ENCODE results near the gene HS6ST3.
"Not testable (repeated sequence)": the region's sequence is repeated elsewhere in the genome, so short reads cannot be mapped to it uniquely, and the experiment has no call there.

The HS6ST3 gene

DNA sequence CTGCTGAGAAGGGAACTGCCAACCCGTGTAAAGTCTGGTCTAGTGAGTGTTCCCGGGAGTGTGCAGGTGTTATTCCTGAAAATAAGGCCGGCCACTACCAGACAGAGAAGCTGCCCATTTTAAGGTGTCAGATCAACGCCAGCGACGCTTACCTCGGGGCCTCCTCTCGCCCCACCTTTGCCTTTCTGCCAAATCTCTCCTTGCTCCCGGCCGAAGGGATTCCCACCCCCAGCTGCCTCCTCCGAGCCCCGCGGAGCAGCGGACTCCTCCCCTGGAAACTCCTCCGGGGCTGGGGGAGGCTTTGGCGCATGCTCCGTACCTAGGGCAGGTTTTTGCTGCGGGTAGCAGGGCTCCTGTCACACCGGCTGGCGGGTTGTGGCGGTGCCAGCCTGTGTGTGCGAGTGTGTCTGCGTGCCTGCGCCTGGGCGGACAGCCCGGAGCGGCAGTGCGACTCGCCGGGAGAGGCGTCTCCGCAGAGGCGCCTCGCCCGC lies at the start of gene HS6ST3:
HS6ST3 (plus strand) TSS at position 359 of the 491 bp plus-strand sequence.
- DNase-seq (ENCODE audit: low read depth in 3 of 3) = no peak

DNA sequence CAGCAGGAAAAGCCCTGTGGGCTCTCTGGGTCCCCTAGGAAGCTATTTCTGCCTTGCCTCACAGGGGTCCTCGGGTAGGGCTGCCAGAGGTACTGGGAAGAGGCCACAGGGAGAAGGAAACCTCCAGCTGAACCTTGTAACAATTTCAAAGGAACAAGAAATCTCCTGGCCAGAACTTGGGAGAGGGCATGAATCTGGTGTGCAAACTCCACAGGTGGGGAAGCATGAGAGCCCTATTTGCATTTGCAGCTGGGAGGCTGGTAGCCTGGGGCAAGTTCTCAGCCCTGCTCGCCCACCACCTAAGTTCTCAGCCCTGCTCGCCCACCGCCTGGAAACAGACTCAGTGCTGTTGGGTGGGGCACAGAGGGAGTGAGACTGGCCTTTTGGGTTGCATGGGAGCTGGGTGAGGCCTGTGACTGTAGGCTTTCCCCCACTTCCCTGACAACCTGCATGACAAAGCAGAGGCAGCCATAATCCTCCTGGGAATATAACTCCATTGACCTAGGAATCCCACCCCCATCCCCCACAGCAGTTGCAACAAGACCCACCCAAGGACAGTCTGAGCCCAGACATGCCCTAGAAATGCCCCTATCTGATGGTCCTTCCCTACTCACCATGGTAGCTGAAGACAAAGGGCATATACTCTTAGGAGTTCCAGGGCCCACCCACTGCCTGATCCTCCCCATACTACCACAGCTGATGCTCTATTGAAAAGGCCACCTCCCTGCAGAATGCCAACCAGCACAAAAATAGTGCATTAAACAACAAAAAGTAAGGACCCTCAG lies 48.4 kb upstream of the HS6ST3 start:
- DNase-seq (ENCODE audit: low read depth in 3 of 3) = no peak

DNA sequence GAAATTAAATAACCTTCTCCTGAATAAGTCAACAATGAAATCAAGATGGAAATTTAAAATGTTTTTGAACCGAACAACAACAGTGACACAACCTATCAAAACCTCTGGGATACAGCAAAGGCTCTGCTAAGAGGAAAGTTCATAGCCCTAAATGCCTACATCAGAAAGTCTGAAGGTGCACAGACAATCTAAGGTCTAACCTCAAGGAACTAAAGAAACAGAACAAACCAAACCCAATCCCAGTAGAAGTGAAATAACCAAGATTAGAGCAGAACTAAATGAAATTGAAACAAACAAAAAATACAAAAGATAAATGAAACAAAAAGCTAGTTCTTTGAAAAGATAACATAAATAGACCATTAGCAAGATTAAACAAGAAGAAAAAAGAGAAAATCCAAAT lies 45.7 kb upstream of the HS6ST3 start:
- no peak for DNase-seq (ENCODE audit: low read depth in 3 of 3)

DNA sequence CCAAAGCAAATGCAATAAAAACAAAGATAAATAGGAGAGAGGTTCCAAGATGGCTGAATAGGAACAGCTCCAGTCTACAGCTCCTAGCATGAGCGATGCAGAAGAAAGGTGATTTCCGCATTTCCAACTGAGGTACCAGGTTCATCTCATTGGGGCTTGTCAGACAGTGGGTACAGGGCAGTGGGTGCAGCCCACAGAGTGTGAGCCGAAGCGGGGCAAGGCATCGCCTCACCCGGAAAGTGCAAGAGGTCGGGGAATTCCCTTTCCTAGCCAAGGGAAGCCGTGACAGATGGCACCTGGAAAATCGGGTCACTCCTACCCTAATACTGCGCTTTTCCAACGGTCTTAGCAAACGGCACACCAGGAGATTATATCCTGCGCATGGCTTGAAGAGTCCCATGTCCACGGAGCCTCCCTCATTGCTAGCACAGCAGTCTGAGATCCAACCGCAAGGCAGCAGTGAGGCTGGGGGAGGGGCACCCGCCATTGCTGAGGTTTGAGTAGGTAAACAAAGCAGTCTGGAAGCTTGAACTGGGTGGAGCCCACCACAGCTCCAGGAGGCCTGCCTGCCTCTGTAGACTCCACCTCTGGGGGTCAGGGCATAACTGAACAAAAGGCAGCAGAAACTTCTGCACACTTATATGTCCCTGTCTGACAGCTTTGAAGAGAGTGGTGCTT lies 43.3 kb upstream of the HS6ST3 start:
- DNase-seq (ENCODE audit: low read depth in 3 of 3) = not testable (repeated sequence)

DNA sequence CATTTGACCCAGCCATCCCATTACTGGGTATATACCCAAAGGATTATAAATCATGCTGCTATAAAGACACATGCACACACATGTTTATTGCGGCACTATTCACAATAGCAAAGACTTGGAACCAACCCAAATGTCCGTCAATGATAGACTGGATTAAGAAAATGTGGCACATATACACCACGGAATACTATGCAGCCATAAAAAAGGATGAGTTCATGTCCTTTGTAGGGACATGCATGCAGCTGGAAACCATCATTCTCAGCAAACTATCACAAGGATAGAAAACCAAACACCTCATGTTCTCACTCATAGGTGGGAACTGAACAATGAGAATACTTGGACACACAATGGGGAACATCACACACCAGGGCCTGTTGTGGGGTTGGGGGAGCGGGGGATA lies 39.0 kb upstream of the HS6ST3 start:
- not testable (repeated sequence) for DNase-seq (ENCODE audit: low read depth in 3 of 3)

DNA sequence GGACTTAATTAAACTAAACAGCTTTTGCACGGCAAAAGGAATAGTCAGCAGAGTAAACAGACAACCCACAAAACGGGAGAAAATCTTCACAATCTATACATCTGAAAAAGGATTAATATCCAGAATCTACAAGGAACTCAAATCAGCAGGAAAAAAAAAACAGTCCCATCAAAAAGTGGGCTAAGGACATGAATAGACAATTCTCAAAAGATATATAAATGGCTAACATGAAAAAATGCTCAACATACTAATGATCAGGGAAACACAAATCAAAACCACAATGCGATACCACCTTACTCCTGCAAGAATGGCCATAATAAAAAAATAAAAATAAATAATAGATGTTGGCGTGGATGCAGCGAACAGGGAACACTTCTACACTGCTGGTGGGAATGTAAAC lies 38.4 kb upstream of the HS6ST3 start:
- not testable (repeated sequence) for DNase-seq (ENCODE audit: low read depth in 3 of 3)

DNA sequence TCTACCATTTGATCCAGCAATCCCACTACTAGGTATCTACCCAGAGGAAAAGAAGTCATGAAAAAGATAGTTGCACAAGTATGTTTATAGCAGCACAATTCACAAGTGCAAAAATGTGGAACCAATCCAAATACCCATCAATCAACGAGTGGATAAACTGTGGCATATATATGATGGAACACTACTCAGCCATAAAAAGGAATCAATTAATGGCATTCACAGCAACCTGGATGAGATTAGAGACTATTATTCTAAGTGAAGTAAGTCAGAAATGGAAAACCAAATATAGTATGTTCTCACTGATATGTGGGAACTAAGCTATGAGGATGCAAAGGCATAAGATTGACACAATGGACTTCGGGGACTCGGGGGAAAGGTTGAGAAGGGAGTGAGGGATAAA lies 38.0 kb upstream of the HS6ST3 start:
- DNase-seq (ENCODE audit: low read depth in 3 of 3) = not testable (repeated sequence)

DNA sequence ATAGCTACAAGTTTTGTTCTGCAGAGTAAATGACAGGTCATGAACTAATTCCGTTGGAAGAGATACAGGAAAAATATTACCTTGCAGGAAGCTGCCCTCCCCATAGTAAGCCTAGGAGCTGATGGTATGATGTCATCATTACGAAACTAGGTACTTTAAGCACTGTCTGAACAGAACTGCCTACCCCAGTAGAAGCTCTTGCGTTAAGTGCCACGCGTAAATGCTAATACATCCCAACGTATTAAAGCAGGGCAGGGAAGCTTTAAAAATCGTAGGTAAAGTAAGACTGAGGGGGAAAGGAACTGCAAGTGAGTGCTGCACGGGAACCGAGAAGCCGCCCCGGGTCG lies 37.3 kb upstream of the HS6ST3 start:
- no peak for DNase-seq (ENCODE audit: low read depth in 3 of 3)

DNA sequence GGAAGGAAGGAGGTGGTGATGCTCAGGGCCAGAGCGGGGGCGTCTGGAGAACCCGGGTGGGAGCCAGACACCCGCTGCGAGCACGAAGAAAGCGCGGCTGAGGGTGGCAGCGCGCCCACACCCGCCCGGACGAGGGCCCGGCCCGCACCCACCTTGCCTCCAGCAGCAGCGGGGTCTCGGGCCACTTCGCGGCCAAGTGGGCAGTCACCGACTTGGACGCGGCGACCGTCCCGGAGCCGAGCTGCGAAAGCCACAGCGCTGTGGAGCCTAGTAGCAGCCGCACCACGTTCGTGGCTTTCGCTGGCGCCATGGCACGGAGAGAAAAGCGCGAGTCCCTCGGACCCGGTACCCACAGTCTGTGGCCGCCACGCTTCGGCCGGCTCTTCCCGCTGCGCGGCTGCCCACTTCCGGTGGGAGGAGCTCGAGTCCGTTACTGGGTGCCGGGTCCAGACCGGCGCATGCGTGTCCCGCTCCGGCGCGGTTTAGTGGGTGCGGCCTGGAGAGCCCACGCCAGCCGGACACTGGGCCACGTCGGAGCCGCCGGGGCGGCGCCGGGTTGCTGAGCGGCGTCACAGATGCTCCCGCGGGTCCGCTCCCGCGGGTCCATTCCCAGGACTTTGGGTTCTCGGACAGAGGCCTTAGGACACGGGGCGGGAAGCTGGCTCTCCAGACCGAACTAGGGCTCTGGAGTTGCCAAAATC lies 36.8 kb upstream of the HS6ST3 start, which contains the start of gene UGGT2:
UGGT2 (minus strand) TSS at position 399 of the 701 bp plus-strand sequence; CDS start at position 310, 89 bp downstream.
- peak in 1 of 3 experiments; percentile 1 for DNase-seq (ENCODE audit: low read depth in 3 of 3)

DNA sequence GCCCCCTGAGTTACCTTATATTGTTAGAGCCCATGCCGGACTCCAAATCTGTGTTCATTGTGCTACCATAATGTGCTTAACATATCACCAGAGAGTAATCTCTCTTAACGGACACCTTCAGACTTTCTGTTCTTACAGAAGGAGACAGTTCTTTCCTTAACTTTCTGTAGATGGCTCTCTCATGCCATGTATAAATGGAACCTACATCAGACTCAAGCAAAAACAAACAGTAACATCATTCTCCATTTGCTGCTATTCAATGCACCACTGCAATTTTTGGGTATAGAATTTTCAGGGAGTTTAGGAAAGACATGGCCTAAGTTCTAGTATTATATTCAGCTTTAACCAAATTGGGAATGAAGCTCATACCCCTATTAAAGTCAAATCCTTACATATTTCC lies 24.1 kb upstream of the HS6ST3 start:
- DNase-seq (ENCODE audit: low read depth in 3 of 3) = no peak

DNA sequence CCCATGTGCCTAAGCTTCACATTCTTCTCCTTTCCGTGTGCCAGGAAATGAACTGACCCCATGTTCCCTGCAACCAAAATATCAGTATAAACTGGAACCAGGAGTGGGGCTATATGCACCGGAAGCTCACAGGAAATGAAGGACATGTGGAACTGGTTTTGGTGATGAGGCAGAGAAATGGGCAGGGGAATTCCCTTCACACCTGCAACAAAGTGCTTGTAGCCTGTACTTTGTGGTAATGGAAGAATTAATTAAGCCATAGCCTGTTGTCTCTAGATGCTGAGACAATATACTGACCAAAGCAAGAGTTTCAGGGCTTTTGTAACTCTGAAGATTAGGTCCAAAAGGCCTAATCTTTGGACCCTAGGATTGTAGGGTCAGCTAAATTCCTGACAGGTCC lies 21.2 kb upstream of the HS6ST3 start:
- no peak for DNase-seq (ENCODE audit: low read depth in 3 of 3)

DNA sequence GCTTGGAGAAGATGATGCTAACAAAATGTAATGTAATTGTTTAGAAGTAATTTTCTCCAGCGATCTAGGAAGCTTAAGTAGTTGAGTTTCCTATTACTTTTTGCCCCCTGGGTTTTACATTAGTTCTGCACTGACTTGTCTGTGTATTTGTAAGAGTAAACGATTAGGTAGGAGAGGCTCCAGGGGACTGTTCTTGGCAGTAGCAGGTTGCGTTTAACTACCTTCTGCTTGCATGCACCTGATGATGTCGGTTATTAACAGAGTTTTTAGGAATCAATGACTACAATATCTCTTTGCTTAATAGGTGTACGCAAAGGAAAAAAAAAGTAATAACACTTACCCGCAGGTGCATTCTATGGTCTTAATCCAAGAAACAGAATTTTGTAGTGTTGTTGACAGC lies 18.4 kb upstream of the HS6ST3 start:
- no peak for DNase-seq (ENCODE audit: low read depth in 3 of 3)

DNA sequence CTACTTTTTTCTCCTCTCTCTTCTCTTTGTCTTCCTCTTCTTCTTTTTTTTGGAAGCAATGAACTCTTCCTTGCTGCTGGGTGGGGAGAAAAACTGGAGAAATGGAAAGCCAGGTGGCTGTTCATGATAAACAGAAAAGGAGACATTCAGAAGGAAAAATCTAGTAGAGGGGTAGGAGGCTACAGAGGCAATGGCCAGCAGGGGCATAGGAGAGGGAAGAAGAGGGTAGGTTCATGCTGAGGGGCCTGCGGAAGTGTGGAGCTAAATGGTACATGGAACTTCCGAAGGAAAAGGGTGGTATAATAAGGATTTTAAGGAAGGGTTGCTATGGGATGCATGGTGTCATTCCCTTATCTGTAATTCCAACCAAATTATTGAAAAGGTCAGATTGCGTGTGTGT lies 17.5 kb upstream of the HS6ST3 start:
- DNase-seq (ENCODE audit: low read depth in 3 of 3) = no peak

DNA sequence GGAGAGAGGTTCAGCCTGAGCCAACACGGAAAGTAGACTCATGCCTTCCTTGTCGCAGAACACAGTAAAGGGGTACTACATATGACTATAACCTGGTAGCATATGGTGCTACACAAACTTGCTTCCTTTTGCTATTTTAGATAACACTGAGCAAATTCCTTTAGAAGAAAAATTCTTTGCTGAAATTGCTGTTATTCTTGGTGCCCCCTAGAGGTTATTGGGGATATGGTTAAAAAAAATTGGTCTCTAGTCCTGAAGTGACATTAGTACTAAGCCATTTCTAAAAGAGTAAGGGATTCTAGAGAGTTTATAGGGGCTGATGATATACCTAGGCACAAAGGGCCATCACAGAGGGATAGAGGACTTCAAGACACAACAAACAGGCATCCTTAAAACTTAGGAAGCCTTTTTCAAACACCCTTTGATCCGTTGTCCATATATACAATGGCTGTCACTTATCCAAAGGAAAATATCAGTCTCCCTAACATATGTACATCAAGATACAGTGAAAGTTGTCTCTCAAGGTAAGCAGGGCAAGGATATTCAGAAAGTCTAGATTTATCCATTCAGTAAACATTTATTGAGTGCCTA lies 13.9 kb upstream of the HS6ST3 start:
- DNase-seq (ENCODE audit: low read depth in 3 of 3) = no peak

DNA sequence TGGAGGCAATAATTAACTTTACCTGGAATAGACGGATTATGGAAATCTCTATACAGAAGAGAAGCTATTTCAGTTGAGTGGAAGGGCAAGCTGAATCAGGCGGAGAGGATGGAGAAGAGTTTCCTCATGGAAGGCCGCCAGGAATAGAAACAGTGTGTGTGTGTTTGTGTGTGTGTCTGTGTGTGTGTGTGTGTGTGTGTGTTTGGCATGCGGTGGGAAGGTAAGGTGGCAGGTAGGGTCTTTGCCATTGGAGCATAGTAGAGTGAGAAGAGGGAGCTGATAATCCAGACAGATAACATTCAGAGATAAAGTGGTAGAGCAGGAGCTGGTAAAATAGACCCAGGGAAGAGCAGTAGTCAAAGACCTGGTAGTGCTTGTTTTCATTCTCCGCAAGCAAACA lies 9.2 kb upstream of the HS6ST3 start:
- no peak for DNase-seq (ENCODE audit: low read depth in 3 of 3)

DNA sequence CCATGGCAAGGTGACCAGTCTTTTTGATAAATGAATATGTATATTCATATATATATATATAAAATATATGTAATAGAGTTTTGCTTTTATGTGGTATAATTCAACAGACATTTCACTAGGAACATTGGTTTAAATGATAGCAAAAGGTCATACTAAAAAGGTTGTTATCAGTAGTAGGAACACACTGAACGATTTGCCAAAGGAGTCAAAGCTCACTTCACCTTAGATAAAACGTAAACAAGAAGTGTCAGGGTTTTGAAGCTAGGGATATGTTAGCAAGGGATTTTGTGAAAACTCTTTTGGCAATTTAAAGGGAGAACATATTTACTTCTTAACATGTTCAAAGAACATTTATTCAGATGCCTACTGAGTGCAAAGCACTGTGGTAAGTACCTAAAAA lies 8.0 kb upstream of the HS6ST3 start:
- no peak for DNase-seq (ENCODE audit: low read depth in 3 of 3)

DNA sequence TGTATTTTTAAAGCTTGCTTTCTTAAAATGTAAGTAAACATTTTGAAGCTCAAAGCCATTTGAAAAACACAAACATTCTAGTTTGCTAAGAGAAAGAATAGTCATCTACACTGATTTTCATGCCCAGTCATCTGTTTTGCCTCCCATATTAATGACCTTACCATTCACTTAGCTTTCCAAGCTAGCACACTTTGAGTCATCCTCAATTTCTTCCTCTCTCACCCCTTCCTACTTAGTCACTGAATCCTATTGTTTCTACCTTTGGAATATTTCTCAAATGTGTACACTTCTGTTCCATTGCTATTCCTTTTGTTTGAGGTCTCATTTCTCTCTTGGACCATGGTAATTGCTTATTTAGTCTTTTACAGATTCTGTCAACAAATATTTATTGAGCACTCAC lies 7.3 kb upstream of the HS6ST3 start:
- no peak for DNase-seq (ENCODE audit: low read depth in 3 of 3)

DNA sequence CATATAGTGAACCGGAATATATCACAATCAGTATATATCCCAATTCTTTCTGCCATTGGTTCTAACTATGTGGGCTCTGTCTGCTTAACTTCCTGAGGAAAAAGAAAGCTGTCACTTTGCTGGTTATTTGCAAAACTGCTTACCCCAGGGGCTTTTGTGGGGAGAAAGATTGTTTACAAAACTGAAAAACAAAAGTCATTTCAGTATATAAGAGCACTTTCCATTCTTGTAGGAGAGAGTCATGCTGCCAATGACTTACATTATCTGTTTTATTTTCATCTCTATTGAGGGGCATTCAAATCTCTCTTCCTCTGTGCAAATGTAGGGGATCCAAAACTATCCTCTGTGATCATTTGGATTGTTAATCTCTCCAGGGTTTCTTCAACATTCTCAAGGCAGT lies 3.2 kb upstream of the HS6ST3 start:
- DNase-seq (ENCODE audit: low read depth in 3 of 3) = no peak

DNA sequence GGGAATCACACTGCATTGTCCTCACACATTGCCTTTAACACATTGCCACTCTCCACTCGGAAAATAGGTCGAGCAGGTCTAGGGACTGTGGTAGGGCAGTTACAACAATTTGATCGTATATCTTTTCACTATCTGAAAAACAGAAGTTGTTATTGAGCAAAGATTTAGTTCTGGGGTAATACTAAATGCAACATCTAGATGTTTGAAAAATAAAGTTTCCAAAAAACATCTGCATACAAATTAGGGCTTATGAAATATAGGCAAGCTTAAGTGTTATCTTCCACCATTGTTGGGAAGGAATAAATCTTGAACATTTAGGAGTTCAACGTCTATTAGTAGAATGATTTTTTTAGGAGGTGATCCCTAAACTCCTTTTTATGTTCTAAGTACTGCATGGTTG lies 768 bp upstream of the HS6ST3 start:
- no peak for DNase-seq (ENCODE audit: low read depth in 3 of 3)

DNA sequence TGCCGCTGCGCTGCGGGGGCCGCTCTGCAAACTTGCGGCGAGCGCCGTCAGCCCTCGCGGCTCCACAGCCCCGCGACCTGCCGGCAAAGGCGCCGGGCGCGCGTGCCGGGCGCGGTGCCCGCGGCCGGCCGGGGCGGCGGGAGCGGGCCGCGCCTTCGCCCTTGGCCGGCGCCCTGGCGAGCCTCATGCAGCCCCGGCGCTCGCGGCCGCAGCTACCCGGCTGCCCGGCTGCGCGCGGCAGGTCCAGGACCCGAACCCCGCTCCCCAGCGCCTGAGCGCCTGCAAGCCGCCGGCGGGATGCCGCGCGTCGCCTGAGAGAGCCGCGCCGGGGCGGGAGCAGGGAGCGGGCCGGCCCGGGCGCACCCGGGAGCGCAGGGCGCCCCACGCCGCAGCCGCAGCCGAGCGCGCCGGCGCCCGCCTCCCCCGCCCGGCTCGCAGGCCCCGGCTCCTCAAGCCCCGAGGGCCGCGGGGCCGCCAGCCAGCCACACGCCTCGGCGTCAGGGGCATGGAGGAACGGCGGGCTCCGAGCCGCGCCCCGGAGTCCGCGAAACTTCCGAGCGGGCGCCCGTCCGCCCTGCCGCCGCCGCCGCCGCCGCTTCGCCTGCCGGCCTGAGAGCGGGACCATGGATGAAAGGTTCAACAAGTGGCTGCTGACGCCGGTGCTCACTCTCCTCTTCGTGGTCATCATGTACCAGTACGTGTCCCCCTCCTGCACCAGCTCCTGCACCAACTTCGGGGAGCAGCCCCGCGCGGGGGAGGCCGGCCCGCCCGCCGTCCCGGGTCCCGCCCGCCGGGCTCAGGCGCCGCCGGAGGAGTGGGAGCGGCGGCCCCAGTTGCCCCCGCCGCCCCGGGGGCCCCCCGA lies 564 bp downstream of the HS6ST3 start:
- DNase-seq (ENCODE audit: low read depth in 3 of 3) = no peak

All from stimulated activated CD4-positive, alpha-beta T cell treated with anti-CD3 and anti-CD28 coated beads, TNF-alpha, amount 100 ng/mL, for 4 hours (primary cell).